LNCAP (cell line): ENCODE results near the gene DMC1.

Source experiments
- CTCF ChIP-seq: fragments of 450-650 bp; IDR thresholded peaks from 2 replicates; pipeline ENCODE4 v1.5.1; 2017; ENCODE audit warnings: mild to moderate bottlenecking

The DMC1 gene

GRCh38 chr22:38610234-38610633, 40.3 kb upstream of the DMC1 start:
- no peak for TF ChIP-seq CTCF

- no peak for TF ChIP-seq CTCF
These were observed 39.2 kb upstream of the DMC1 start for GRCh38 chr22:38608992-38609750.

- no peak for TF ChIP-seq CTCF
These were observed 37.7 kb upstream of the DMC1 start for GRCh38 chr22:38607680-38608079.

- TF ChIP-seq CTCF = no peak
These were observed 32.2 kb upstream of the DMC1 start for GRCh38 chr22:38602166-38602565.

GRCh38 chr22:38601221-38601764, 31.3 kb upstream of the DMC1 start:
- no peak for TF ChIP-seq CTCF

- TF ChIP-seq CTCF = no peak
These were observed 29.5 kb upstream of the DMC1 start for GRCh38 chr22:38599466-38599865.

- TF ChIP-seq CTCF = no peak
These were observed 8.5 kb upstream of the DMC1 start for GRCh38 chr22:38578505-38578904.
